WTC11 (cell line): Measurements from ENCODE around the gene ITK. TPM values are rescaled to one million over a fixed set of nuclear protein-coding genes. Genes with fewer than 3 reads are reported as not detected.
A peak's percentile ranks its signal among the peaks of the same experiment; 100 is the strongest.

Experiments
- ATAC-seq: fragments of 200-7000 bp; cut with Tn5 transposase; 2 replicates; pipeline ENCODE4 v1.10.0; 2021; ENCODE audit warnings: mild to moderate bottlenecking, moderate library complexity
- CTCF ChIA-PET: fragments of 300-600 bp; sonication (Branson Sonifier 250); formaldehyde crosslinking; loops from one replicate; lab custom pipeline; 2021; ENCODE audit warnings: antibody characterized with exemption; lab: Charles Lee
- POLR2A ChIA-PET: fragments of 350-600 bp; sonication (Branson Sonifier 250); formaldehyde crosslinking; loops from one replicate; lab custom pipeline; 2021; ENCODE audit warnings: antibody characterized with exemption; lab: Charles Lee
- DNase-seq: peaks from one replicate; pipeline ENCODE4 v3.0.0; 2021; ENCODE audit warnings: low spot score
- H3K27ac Mint-ChIP-seq: 2 replicates; pipeline ENCODE4 v1.8.0; 2021; ENCODE audit warnings: mixed read lengths
- H3K27me3 Mint-ChIP-seq: 2 replicates; pipeline ENCODE4 v1.8.0; 2021; ENCODE audit warnings: low read depth, mild to moderate bottlenecking, moderate library complexity, mixed read lengths
- H3K36me3 Mint-ChIP-seq: 2 replicates; pipeline ENCODE4 v1.8.0; 2021; ENCODE audit warnings: mixed read lengths
- H3K4me1 Mint-ChIP-seq: 2 replicates; pipeline ENCODE4 v1.8.0; 2022; ENCODE audit warnings: mixed read lengths
- H3K4me3 Mint-ChIP-seq: 2 replicates; pipeline ENCODE4 v1.8.0; 2021; ENCODE audit warnings: mild to moderate bottlenecking, moderate library complexity, mixed read lengths
- H3K9me3 Mint-ChIP-seq: 2 replicates; pipeline ENCODE4 v1.8.0; 2021; ENCODE audit warnings: mixed read lengths
- CREM ChIP-seq: sonication (generic); formaldehyde crosslinking; IDR thresholded peaks from 2 replicates; pipeline ENCODE4 v1.8.1; 2022; ENCODE audit warnings: mild to moderate bottlenecking, missing genetic modification reagents, moderate library complexity
- NFATC4 ChIP-seq: fragments of 250-450 bp; sonication (Bioruptor Pico); IDR thresholded peaks from 2 replicates; pipeline ENCODE4 v1.9.0; 2021; ENCODE audit warnings: mild to moderate bottlenecking
- NR3C1 ChIP-seq: sonication (generic); formaldehyde crosslinking; conservative IDR thresholded peaks from 2 replicates; pipeline ENCODE4 v1.8.1; 2023; ENCODE audit warnings: low read depth, mild to moderate bottlenecking, missing genetic modification reagents
- OVOL2 ChIP-seq: fragments of 250-450 bp; sonication (Bioruptor Pico); IDR thresholded peaks from 2 replicates; pipeline ENCODE4 v1.9.0; 2021; ENCODE audit warnings: mild to moderate bottlenecking, borderline replicate concordance
- RORB ChIP-seq: fragments of 250-450 bp; sonication (Bioruptor Pico); IDR thresholded peaks from 2 replicates; pipeline ENCODE4 v1.9.0; 2021; ENCODE audit warnings: mild to moderate bottlenecking
- SMAD3 ChIP-seq: sonication (generic); formaldehyde crosslinking; IDR thresholded peaks from 2 replicates; pipeline ENCODE4 v1.8.0; 2022; ENCODE audit warnings: missing genetic modification reagents, mild to moderate bottlenecking, borderline replicate concordance
- SOX15 ChIP-seq: fragments of 250-450 bp; sonication (Bioruptor Pico); IDR thresholded peaks from 2 replicates; pipeline ENCODE4 v1.9.0; 2021; ENCODE audit warnings: mild to moderate bottlenecking
- ZNF138 ChIP-seq: sonication (generic); formaldehyde crosslinking; conservative IDR thresholded peaks from 2 replicates; pipeline ENCODE4 v1.8.1; 2022; ENCODE audit warnings: mild to moderate bottlenecking, moderate library complexity, missing genetic modification reagents
- ZNF219 ChIP-seq: sonication (generic); formaldehyde crosslinking; IDR thresholded peaks from 2 replicates; pipeline ENCODE4 v1.8.0; 2023; ENCODE audit warnings: missing genetic modification reagents, mild to moderate bottlenecking, borderline replicate concordance
- ZNF317 ChIP-seq: sonication (generic); formaldehyde crosslinking; IDR thresholded peaks from 2 replicates; pipeline ENCODE4 v1.8.1; 2023; ENCODE audit warnings: low read depth, mild to moderate bottlenecking, moderate library complexity, missing genetic modification reagents, borderline replicate concordance
- total RNA-seq: library from RNA; stranded (reverse); gene quantifications from 3 replicates; pipeline ENCODE4 v1.2.3, GENCODE V29; 2021
- TF ChIP-seq, protein P1 (sequence below): fragments of 200-600 bp; IDR thresholded peaks from 2 replicates; pipeline ENCODE4 v1.8.0; 2022; ENCODE audit warnings: antibody characterized with exemption
- TF ChIP-seq, protein P2 (sequence below): sonication (generic); formaldehyde crosslinking; IDR thresholded peaks from 2 replicates; pipeline ENCODE4 v1.8.1; 2022; ENCODE audit warnings: low read depth, mild to moderate bottlenecking, moderate library complexity, missing genetic modification reagents, borderline replicate concordance
- TF ChIP-seq, protein P3 (sequence below): sonication (generic); formaldehyde crosslinking; IDR thresholded peaks from 2 replicates; pipeline ENCODE4 v1.8.1; 2023; ENCODE audit warnings: mild to moderate bottlenecking, missing genetic modification reagents, moderate library complexity
- TF ChIP-seq, protein P4 (sequence below): sonication (generic); formaldehyde crosslinking; IDR thresholded peaks from 2 replicates; pipeline ENCODE4 v1.8.1; 2022; ENCODE audit warnings: low read depth, missing genetic modification reagents, borderline replicate concordance
- TF ChIP-seq, protein P5 (sequence below): sonication (generic); formaldehyde crosslinking; conservative IDR thresholded peaks from 2 replicates; pipeline ENCODE4 v1.8.1; 2022; ENCODE audit warnings: mild to moderate bottlenecking, missing genetic modification reagents
- TF ChIP-seq, protein P6 (sequence below): sonication (generic); formaldehyde crosslinking; IDR thresholded peaks from 2 replicates; pipeline ENCODE4 v1.8.0; 2023; ENCODE audit warnings: mild to moderate bottlenecking, missing genetic modification reagents
- TF ChIP-seq, protein P7 (sequence below): fragments of 250-450 bp; sonication (Bioruptor Pico); IDR thresholded peaks from 2 replicates; pipeline ENCODE4 v1.9.0; 2021; ENCODE audit warnings: moderate library complexity, mild to moderate bottlenecking, inconsistent platforms, borderline replicate concordance

ITK gene
- total RNA-seq, 1 experiment from 2014 or later: 0.52 TPM

DNA sequence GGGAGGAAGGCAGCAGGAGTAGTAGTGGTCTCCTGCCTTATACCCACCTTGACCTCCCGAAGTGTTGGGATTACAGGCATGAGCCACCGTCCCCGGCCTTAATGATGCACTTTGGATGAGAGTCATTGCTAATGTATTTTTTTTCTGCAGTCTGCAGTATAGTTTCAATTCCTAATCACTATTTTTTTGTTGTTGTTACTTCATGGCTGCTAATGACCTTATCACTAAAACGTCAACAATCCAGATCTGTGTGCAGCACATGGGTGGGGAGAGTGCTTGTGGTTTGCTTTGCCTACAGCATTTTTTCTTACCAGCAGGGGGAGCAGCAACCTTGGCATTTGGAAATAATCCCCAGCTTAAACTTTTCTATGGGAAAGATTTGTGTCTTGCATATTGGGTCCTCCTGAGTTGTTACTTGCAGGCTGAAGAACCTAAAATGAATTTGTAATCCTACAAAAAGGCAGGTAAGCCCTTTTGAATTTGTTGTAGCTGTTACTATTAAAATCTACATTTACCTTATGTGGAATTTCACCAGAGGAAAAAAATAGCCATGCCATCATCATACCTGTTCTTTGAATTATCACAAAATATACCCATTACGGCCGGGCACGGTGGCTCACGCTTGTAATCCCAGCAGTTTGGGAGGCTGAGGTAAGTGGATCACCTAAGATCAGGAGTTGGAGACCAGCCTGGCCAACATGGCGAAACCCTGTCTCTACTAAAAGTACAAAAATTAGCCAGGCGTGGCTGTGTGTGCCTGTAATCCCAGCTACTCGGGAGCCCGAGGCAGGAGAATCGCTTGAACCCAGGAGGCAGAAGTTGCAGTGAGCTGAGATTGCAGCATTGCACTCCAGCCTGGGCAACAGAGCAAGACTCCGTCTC, 31.7 kb upstream of the ITK start:
- Mint-ChIP-seq H3K36me3 (no peaks in the 10 kb centered on the region), H3K4me1 (0 out of 2 replicates have a peak, but pooled peaks cover 3% of the 10 kb centered on the region), H3K4me3 (no peak overlapping the region), H3K9me3 (no peaks in the 10 kb centered on the region), H3K27ac (no peak overlapping the region), H3K27me3 (no peaks in the 10 kb centered on the region)
- peak; percentile 67 for DNase-seq
- ChIA-PET POLR2A (interaction anchor here (0.6 kb wide), 2 partner anchors 128 to 226 kb away, joined by 3 to 4 read pairs; no protein-coding TSS in a partner anchor), CTCF (interaction anchor here (0.6 to 1.7 kb wide), 19 partner anchors 13 to 352 kb away, joined by 3 to 9 read pairs (median 4); no protein-coding TSS in a partner anchor)
- no peak for TF ChIP-seq ZNF138 (CRISPR knock-in tag)
- TF ChIP-seq, protein P1, sequence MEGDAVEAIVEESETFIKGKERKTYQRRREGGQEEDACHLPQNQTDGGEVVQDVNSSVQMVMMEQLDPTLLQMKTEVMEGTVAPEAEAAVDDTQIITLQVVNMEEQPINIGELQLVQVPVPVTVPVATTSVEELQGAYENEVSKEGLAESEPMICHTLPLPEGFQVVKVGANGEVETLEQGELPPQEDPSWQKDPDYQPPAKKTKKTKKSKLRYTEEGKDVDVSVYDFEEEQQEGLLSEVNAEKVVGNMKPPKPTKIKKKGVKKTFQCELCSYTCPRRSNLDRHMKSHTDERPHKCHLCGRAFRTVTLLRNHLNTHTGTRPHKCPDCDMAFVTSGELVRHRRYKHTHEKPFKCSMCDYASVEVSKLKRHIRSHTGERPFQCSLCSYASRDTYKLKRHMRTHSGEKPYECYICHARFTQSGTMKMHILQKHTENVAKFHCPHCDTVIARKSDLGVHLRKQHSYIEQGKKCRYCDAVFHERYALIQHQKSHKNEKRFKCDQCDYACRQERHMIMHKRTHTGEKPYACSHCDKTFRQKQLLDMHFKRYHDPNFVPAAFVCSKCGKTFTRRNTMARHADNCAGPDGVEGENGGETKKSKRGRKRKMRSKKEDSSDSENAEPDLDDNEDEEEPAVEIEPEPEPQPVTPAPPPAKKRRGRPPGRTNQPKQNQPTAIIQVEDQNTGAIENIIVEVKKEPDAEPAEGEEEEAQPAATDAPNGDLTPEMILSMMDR: peak; percentile 77; the same call in 1 of the 2 replicates
- ATAC-seq: peak; percentile 86

DNA sequence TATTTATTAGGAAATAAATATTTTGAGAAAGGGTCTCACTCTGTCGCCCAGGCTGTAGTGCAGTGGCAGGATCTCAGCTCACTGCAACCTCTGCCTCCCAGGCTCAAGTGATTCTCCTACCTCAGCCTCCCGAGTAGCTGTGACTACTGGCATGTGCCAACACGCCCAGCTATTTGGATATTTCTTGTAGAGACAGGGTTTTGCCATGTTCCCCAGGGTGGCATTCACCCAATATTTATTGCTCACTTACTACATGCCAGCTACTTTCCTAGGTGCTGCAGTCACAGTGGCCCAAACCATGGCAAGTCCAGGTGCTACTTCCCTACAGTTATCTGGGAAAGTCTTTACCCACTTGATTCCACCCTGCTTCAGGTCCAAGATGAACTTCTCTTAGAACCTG, 29.6 kb upstream of the ITK start:
- Mint-ChIP-seq H3K4me1 (0 out of 2 replicates have a peak, but pooled peaks cover 3% of the 10 kb centered on the region), H3K27me3 (no peaks in the 10 kb centered on the region), H3K4me3 (no peak overlapping the region), H3K36me3 (no peaks in the 10 kb centered on the region), H3K27ac (no peak overlapping the region), H3K9me3 (no peaks in the 10 kb centered on the region)
- ChIA-PET CTCF (interaction anchor here (1.0 kb wide), 1 partner anchor 191 kb away, joined by 3 read pairs; no protein-coding TSS in a partner anchor), POLR2A (no interaction called here)
- no peak for DNase-seq
- TF ChIP-seq, protein P2, sequence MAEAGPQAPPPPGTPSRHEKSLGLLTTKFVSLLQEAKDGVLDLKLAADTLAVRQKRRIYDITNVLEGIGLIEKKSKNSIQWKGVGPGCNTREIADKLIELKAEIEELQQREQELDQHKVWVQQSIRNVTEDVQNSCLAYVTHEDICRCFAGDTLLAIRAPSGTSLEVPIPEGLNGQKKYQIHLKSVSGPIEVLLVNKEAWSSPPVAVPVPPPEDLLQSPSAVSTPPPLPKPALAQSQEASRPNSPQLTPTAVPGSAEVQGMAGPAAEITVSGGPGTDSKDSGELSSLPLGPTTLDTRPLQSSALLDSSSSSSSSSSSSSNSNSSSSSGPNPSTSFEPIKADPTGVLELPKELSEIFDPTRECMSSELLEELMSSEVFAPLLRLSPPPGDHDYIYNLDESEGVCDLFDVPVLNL (CRISPR knock-in tag): no peak
- TF ChIP-seq SOX15 (CRISPR knock-in tag) (no peak), SMAD3 (no peak), NFATC4 (CRISPR knock-in tag) (no peak)
- TF ChIP-seq, protein P3, sequence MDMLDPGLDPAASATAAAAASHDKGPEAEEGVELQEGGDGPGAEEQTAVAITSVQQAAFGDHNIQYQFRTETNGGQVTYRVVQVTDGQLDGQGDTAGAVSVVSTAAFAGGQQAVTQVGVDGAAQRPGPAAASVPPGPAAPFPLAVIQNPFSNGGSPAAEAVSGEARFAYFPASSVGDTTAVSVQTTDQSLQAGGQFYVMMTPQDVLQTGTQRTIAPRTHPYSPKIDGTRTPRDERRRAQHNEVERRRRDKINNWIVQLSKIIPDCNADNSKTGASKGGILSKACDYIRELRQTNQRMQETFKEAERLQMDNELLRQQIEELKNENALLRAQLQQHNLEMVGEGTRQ (CRISPR knock-in tag): no peak
- TF ChIP-seq, protein P4, sequence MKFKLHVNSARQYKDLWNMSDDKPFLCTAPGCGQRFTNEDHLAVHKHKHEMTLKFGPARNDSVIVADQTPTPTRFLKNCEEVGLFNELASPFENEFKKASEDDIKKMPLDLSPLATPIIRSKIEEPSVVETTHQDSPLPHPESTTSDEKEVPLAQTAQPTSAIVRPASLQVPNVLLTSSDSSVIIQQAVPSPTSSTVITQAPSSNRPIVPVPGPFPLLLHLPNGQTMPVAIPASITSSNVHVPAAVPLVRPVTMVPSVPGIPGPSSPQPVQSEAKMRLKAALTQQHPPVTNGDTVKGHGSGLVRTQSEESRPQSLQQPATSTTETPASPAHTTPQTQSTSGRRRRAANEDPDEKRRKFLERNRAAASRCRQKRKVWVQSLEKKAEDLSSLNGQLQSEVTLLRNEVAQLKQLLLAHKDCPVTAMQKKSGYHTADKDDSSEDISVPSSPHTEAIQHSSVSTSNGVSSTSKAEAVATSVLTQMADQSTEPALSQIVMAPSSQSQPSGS (CRISPR knock-in tag): no peak
- ATAC-seq: no peak

DNA sequence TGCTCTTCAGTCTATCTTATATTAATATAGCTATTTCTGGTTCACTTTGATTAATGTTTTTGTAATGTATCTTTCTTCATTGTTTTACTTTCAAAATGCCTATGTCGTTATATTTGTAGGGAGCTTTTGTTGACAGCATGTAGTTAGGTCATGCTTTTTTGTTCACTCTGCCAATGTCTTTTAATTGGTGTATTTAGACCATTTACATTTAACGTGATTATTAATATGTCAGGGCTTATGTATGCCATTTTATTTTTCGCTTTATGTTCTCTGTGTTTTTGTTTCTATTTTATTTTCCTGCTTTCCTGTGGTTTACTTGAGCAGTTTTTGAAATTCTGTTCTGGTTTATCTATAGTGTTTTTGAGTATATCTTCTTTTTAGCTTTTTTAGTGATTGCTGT, 25.3 kb upstream of the ITK start:
- no peak overlapping the region for H3K27ac Mint-ChIP-seq
- no peak for DNase-seq
- ATAC-seq: no peak
- H3K27me3 Mint-ChIP-seq: no peaks in the 10 kb centered on the region
- H3K9me3 Mint-ChIP-seq: no peaks in the 10 kb centered on the region
- TF ChIP-seq NR3C1 (CRISPR knock-in tag): no peak
- CTCF ChIA-PET: no interaction called here
- H3K36me3 Mint-ChIP-seq: no peaks in the 10 kb centered on the region
- H3K4me1 Mint-ChIP-seq: no peaks in the 10 kb centered on the region
- H3K4me3 Mint-ChIP-seq: no peak overlapping the region
- POLR2A ChIA-PET: no interaction called here

DNA sequence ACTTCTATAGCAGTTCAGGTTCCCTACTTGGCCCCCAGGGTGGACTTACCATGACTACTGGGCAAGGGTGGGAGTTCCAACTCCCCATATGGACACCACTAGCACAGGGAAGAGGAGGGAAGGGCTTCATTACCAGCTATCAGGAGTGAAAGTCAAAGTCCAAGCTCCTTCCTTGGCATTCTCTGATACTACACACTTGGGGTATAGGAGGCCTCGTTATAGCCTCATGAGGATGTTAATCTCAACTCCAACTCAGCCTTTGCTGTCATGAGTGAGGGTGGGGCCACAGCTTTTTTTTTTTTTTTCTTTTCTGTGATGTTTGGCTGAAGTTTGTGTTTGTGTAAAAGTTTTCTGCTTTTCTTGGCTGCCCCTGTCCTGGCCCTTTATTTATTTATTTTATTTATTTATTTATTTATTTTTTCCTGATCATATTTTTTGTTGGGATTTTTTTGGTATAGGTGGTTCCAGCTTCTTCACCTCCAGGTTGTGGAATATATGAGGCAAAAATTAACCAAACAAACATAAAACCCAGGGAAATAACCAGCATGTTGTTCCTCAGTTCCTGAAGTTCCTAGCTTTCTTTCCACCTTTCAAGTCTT, 23.2 kb upstream of the ITK start:
- no peaks in the 10 kb centered on the region for H3K27me3 Mint-ChIP-seq
- no peaks in the 10 kb centered on the region for H3K9me3 Mint-ChIP-seq
- DNase-seq: no peak
- ChIA-PET POLR2A (no interaction called here), CTCF (interaction anchor here (0.7 kb wide), 1 partner anchor 895 kb away, joined by 3 read pairs; no protein-coding TSS in a partner anchor)
- no peak overlapping the region for H3K4me3 Mint-ChIP-seq
- no peaks in the 10 kb centered on the region for H3K4me1 Mint-ChIP-seq
- ATAC-seq: no peak
- no peaks in the 10 kb centered on the region for H3K36me3 Mint-ChIP-seq
- H3K27ac Mint-ChIP-seq: no peak overlapping the region
- TF ChIP-seq, protein P5, sequence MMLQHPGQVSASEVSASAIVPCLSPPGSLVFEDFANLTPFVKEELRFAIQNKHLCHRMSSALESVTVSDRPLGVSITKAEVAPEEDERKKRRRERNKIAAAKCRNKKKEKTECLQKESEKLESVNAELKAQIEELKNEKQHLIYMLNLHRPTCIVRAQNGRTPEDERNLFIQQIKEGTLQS (CRISPR knock-in tag): no peak
- TF ChIP-seq ZNF317 (CRISPR knock-in tag) (no peak), ZNF219 (CRISPR knock-in tag) (no peak), RORB (CRISPR knock-in tag) (no peak), CREM (no peak), OVOL2 (CRISPR knock-in tag) (no peak)
- TF ChIP-seq, protein P6, sequence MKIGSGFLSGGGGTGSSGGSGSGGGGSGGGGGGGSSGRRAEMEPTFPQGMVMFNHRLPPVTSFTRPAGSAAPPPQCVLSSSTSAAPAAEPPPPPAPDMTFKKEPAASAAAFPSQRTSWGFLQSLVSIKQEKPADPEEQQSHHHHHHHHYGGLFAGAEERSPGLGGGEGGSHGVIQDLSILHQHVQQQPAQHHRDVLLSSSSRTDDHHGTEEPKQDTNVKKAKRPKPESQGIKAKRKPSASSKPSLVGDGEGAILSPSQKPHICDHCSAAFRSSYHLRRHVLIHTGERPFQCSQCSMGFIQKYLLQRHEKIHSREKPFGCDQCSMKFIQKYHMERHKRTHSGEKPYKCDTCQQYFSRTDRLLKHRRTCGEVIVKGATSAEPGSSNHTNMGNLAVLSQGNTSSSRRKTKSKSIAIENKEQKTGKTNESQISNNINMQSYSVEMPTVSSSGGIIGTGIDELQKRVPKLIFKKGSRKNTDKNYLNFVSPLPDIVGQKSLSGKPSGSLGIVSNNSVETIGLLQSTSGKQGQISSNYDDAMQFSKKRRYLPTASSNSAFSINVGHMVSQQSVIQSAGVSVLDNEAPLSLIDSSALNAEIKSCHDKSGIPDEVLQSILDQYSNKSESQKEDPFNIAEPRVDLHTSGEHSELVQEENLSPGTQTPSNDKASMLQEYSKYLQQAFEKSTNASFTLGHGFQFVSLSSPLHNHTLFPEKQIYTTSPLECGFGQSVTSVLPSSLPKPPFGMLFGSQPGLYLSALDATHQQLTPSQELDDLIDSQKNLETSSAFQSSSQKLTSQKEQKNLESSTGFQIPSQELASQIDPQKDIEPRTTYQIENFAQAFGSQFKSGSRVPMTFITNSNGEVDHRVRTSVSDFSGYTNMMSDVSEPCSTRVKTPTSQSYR (CRISPR knock-in tag): no peak
- TF ChIP-seq, protein P7, sequence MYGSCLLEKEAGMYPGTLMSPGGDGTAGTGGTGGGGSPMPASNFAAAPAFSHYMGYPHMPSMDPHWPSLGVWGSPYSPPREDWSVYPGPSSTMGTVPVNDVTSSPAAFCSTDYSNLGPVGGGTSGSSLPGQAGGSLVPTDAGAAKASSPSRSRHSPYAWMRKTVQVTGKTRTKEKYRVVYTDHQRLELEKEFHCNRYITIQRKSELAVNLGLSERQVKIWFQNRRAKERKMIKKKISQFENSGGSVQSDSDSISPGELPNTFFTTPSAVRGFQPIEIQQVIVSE (CRISPR knock-in tag): no peak
